ENCODE data around the gene APOBEC3H.

The APOBEC3H gene

DNA sequence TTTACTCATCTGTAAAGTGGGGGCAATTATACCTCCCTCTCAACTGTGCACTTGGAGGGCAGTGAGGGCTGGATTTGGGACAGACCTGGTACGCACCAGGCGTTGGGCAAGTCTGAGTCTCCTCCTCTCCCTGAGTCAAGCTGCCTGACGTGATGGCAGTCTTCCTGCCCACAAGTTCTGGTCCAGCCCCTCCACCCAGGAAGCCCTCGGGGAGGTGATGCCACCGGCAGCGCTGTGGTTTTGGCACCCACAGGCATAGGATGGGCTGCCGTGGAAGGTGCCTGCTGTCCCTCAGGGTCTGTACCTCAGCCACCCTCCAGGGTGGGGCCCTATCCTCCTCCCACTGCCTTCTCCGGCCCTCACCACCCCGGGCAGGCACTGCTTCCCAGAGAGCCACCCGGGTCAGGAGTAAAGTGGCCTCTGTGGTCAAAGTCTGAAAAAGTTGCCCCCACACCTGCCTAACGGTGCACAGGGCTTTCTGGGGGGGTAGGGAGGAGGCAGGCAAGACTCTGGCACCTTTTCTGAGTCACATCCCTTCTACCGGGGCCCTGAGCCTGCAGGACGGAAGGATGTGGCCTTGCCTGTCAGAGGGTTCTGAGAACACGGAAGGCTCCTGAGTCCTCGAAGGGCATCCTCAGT lies 6.5 kb upstream of the APOBEC3H start:
- H3K4me1 ChIP-seq (ENCODE audit: insufficient read depth, low read length): peaks cover 16% of the 10 kb centered on the region
- no peaks in the 10 kb centered on the region for H3K36me3 ChIP-seq (ENCODE audit: insufficient read depth, low read length)
- no peak overlapping the region for H3K9ac ChIP-seq (ENCODE audit: low read depth, low read length)
- no peaks in the 10 kb centered on the region for H3K9me3 ChIP-seq (ENCODE audit: control insufficient read depth, insufficient read depth, low read length)

DNA sequence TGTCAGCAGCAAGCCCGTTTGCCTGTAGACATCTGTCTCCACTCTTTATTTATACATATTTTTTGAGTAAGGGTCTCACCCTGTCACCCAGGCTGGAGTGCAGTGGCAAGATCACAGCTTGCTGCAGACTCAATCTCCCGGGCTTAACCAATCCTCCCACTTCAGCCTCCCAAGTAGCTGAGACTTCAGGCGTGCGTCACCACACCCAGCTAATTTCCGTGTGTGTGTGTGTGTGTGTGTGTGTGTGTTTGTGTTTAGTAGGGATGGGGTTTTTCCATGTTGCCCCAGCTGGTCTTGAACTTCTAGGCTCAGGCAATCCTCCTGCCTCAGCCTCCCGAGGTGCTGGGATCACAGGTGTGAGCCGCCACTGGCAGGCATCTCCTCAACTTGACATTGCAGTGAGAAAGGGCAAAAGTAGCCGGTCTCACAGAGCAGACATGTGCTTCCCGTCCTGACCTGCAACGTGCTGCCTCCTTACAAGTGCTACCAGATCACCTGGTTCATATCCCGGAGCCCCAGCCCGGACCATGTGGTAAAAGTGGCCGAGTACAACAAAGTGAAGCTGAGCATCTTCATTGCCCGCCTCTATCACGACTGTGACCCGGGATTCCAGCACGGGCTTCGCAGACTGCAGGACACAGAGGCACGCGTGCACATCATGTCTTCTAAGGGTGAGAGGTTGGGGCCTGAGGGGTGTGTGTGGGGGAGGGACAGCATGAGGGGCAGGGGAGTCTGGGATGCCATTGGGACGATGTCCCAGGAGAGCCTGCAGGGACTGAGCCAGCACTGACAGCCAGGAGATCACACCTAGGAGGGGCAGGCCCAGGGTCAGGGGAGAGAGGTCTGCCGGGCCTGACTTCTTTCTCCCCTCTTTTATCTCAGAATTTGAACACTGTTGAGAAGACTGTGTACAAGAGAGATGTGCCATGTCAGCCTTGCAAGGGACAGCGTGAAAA lies 5.6 kb upstream of the APOBEC3H start:
- H3K4me1 ChIP-seq (ENCODE audit: insufficient read depth, low read length): peaks cover 16% of the 10 kb centered on the region
- no peaks in the 10 kb centered on the region for H3K9me3 ChIP-seq (ENCODE audit: control insufficient read depth, insufficient read depth, low read length)
- no peak overlapping the region for H3K9ac ChIP-seq (ENCODE audit: low read depth, low read length)
- H3K36me3 ChIP-seq (ENCODE audit: insufficient read depth, low read length): no peaks in the 10 kb centered on the region

DNA sequence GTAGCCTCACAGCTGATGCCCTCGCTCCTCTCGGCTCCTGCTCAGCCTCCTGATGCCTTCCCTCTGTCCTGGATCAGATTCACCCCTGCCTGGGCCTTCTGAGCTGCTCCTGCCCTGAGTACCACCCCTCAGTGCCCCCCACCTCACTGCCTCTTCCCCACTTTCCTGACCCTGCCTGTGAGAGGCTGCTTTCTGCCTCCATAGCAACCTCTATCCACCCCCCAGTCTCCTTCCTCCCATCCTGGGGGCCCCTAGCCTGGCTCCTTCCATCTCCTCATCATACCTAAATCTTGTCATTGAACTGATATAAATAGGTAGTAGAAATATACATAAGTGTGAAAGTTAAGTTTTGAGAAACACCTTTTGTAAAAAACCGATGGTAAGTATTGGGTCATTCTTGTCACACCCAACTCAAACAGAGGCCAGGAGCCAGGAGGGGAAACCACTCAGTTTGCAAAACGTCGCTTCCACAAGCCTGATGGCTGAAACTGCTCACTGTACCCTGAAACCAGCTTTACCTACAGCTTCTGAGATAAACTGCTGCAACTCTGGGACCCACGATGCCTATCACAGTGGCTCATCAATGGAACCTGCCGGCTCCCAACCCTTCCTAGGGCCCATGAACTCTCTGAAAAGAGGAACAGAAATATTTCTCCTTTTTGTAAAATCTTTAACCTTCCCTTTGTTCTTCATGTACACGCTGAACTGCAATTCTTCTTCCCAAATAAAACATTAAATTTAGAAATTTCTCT lies 4.8 kb upstream of the APOBEC3H start:
- H3K9ac ChIP-seq (ENCODE audit: low read depth, low read length): no peak overlapping the region
- no peaks in the 10 kb centered on the region for H3K36me3 ChIP-seq (ENCODE audit: insufficient read depth, low read length)
- no peaks in the 10 kb centered on the region for H3K9me3 ChIP-seq (ENCODE audit: control insufficient read depth, insufficient read depth, low read length)
- H3K4me1 ChIP-seq (ENCODE audit: insufficient read depth, low read length): peaks cover 17% of the 10 kb centered on the region

DNA sequence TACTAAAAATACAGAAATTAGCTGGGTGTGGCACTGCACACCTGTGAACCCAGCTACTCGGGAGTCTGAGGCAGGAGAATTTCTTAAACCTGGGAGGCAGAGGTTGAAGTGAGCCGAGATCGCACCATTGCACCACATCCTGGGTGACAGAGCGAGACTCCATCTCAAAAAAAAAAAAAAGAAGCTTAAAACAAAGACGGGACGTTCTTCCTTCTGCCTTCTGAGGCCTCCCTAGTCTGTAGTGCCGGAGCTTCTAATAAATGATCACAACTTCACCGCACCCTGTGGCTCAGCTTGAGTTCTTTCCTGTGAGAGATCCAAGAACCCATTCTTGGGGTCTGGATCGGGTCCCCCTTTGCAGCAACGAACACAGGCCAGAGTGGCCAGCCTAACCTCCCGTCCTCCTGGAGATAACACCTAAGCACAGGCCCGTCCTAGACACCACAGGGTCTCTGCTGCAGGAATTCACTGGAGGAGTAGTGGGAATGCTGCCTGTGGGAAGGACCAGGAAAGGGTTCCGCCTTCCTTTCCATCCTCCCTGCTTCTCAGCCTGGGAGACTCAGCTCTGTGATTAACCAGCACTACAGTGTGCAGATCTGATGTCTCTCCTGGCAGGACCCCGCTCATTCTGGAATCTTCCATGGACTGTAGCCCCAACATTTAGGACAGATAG lies 2.2 kb upstream of the APOBEC3H start:
- Histone ChIP-seq H3K9me3 (ENCODE audit: control insufficient read depth, insufficient read depth, low read length) (no peaks in the 10 kb centered on the region), H3K4me1 (ENCODE audit: insufficient read depth, low read length) (peaks cover 19% of the 10 kb centered on the region), H3K36me3 (ENCODE audit: insufficient read depth, low read length) (no peaks in the 10 kb centered on the region), H3K9ac (ENCODE audit: low read depth, low read length) (no peak overlapping the region)

DNA sequence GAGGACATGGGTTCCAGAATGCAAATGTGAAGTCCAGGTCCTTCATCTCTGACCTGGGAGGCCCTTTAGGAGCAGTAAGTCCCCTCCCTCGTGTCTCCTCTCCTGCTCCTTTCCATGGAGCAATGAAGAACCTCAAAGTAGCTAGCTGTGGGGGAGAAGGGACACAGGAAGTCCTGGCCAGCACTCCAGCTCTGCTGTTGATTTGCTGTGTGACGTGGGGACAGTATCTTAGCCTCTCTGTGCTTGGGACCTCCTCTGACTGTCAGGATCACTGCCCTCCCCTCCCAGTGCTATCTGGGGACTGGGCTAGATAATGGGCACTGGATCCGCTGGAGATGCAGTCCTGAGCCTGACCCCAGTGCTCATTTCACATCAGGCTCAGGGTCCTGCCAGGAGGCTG lies 1.1 kb upstream of the APOBEC3H start:
- peaks cover 19% of the 10 kb centered on the region for H3K4me1 ChIP-seq (ENCODE audit: insufficient read depth, low read length)

DNA sequence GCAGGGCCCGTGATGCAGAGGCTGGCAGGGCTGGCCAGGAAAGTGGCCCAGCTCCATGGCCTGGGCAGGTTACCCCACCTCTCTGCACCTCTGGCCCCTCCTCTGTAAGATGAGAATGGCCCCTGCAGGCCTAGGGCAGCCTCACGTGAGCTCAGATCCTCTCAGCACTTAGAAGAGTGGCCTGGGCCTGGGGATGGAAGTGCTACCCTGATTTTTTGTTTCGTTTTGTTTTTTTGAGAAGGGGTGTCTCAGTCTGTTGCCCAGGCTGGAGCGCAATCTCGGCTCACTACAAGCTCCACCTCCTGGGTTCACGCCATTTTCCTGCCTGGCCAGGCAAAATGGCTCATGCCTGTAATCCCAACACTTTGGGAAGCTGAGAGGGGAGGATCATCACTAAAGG lies 982 bp downstream of the APOBEC3H start:
- no peaks in the 10 kb centered on the region for H3K9me3 ChIP-seq (ENCODE audit: control insufficient read depth, insufficient read depth, low read length)
- H3K4me1 ChIP-seq (ENCODE audit: insufficient read depth, low read length): peaks cover 24% of the 10 kb centered on the region
- no peaks in the 10 kb centered on the region for H3K36me3 ChIP-seq (ENCODE audit: insufficient read depth, low read length)
- no peak overlapping the region for H3K9ac ChIP-seq (ENCODE audit: low read depth, low read length)

More for the DNA sequence above, 1.1 kb upstream of the APOBEC3H start:
- H3K36me3 ChIP-seq (ENCODE audit: insufficient read depth, low read length): no peaks in the 10 kb centered on the region
- no peak overlapping the region for H3K9ac ChIP-seq (ENCODE audit: low read depth, low read length)
- no peaks in the 10 kb centered on the region for H3K9me3 ChIP-seq (ENCODE audit: control insufficient read depth, insufficient read depth, low read length)

DNA sequence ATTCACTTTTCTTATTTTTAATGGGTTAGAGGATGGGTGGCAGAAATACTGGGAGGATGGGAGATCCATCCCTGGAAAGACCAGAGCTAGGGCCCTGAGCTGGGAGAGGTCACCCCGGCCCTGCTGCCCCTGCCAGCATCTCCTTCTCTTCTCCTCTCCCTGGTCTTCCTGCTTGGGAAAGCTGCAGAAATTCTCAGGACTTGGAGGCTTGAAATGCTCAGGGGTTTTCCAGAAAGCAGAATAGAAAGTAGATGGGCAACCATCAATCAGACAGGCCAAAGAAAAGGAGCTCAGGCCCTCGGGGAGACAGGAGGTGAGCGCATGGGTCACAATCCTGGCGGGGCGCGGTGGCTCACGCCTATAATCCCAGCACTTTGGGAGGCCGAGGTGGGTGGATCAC lies 1.5 kb downstream of the APOBEC3H start:
- Histone ChIP-seq H3K9ac (ENCODE audit: low read depth, low read length) (no peak overlapping the region), H3K4me1 (ENCODE audit: insufficient read depth, low read length) (peaks cover 24% of the 10 kb centered on the region), H3K36me3 (ENCODE audit: insufficient read depth, low read length) (no peaks in the 10 kb centered on the region), H3K9me3 (ENCODE audit: control insufficient read depth, insufficient read depth, low read length) (no peaks in the 10 kb centered on the region)

DNA sequence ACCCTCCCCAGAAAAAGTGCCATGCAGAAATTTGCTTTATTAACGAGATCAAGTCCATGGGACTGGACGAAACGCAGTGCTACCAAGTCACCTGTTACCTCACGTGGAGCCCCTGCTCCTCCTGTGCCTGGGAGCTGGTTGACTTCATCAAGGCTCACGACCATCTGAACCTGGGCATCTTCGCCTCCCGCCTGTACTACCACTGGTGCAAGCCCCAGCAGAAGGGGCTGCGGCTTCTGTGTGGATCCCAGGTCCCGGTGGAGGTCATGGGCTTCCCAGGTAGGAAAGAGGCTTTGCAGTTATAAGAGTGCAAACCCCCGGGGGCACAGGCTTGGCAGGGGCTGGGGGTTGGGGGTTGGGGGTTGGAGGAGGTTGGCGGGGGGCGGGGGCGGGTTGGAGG lies 4.2 kb downstream of the APOBEC3H start:
- Histone ChIP-seq H3K36me3 (ENCODE audit: insufficient read depth, low read length) (no peaks in the 10 kb centered on the region), H3K9ac (ENCODE audit: low read depth, low read length) (no peak overlapping the region), H3K9me3 (ENCODE audit: control insufficient read depth, insufficient read depth, low read length) (no peaks in the 10 kb centered on the region), H3K4me1 (ENCODE audit: insufficient read depth, low read length) (peaks cover 24% of the 10 kb centered on the region)

DNA sequence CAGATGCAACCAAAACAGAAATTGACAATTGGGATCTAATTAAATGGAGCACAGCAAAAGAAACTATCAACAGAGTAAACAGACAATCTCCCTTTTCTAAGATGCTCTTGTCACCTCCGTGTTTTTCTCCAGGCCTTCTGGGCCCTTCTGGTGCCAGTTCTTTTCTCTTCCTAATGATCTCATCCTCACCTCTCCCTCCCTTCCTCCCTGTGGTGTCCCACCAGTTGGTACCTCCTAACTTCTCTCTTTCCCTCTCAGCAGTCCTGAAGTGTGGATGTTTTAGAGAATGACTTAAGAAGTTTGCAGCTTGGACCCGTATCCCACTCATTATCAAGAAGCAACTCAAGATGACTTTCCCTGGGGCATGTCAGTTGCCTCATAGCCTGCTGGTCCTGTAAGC lies 6.4 kb downstream of the APOBEC3H start:
- peaks cover 8% of the 10 kb centered on the region; the same call in 1 of the 2 replicates for H3K4me1 ChIP-seq (ENCODE audit: insufficient read depth, low read length)
- no peak overlapping the region for H3K9ac ChIP-seq (ENCODE audit: low read depth, low read length)
- no peaks in the 10 kb centered on the region for H3K36me3 ChIP-seq (ENCODE audit: insufficient read depth, low read length)
- no peaks in the 10 kb centered on the region for H3K9me3 ChIP-seq (ENCODE audit: control insufficient read depth, insufficient read depth, low read length)

DNA sequence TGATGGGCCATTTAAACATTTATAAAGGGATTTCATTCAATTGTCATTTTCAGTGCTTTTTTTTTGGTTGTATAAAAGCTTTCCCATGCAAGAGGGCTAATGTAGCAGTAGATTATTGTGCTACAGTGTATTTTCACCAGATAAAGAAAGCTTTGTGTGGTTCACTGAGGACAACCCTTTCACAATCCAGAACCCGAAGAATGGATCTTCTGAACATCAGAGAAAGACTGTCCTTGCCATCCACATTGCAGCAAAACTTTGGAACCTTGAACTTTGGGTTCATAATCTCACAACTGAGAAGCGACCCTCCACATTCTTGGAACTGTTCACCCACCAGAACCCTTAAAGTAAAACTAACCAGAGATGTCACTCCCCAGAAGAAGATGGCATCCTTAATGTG lies 9.3 kb downstream of the APOBEC3H start:
- Histone ChIP-seq H3K9ac (ENCODE audit: low read depth, low read length) (no peak overlapping the region), H3K4me1 (ENCODE audit: insufficient read depth, low read length) (peaks cover 10% of the 10 kb centered on the region), H3K36me3 (ENCODE audit: insufficient read depth, low read length) (no peaks in the 10 kb centered on the region), H3K9me3 (ENCODE audit: control insufficient read depth, insufficient read depth, low read length) (no peaks in the 10 kb centered on the region)

DNA sequence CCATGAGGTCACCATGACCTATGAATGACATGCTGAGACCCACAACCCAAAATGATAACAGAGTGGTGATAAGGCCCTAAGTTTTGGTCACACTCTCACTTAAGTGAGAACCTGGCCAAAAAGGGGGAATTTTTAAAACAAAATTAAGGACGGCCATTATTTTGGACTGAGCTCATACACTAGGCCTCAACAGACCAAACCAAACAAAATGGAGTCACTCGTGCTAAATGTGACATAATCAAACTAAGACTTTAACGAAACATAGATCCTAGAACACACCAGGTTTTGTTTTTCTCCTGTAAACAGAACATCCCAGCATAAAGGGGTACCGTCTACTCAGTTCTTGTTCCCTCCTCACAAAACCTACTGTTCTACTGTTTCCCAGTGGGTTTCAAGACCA lies 11.4 kb downstream of the APOBEC3H start:
- peaks cover 6% of the 10 kb centered on the region for H3K4me1 ChIP-seq (ENCODE audit: insufficient read depth, low read length)
- no peak overlapping the region for H3K9ac ChIP-seq (ENCODE audit: low read depth, low read length)
- no peaks in the 10 kb centered on the region for H3K36me3 ChIP-seq (ENCODE audit: insufficient read depth, low read length)
- no peaks in the 10 kb centered on the region for H3K9me3 ChIP-seq (ENCODE audit: control insufficient read depth, insufficient read depth, low read length)

DNA sequence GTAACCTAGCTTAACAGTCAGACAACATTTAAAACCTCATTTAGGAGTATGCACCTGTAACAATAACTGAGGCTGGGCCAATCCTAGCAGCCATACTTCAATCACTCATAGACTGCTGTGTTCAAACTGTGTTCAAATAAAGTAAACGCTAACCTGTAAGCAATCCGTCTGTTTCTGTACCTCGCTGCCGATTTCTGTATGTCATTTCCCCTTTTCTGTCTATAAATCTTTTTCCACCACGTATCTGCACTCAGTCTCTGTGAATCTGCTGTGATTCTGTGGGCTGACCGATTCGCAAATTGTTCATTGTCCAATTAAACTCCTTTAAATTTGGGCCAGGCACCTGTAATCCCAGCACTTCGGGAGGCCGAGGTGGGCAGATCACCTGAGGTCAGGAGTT lies 12.3 kb downstream of the APOBEC3H start:
- Histone ChIP-seq H3K36me3 (ENCODE audit: insufficient read depth, low read length) (no peaks in the 10 kb centered on the region), H3K9me3 (ENCODE audit: control insufficient read depth, insufficient read depth, low read length) (no peaks in the 10 kb centered on the region), H3K4me1 (ENCODE audit: insufficient read depth, low read length) (peaks cover 6% of the 10 kb centered on the region)

DNA sequence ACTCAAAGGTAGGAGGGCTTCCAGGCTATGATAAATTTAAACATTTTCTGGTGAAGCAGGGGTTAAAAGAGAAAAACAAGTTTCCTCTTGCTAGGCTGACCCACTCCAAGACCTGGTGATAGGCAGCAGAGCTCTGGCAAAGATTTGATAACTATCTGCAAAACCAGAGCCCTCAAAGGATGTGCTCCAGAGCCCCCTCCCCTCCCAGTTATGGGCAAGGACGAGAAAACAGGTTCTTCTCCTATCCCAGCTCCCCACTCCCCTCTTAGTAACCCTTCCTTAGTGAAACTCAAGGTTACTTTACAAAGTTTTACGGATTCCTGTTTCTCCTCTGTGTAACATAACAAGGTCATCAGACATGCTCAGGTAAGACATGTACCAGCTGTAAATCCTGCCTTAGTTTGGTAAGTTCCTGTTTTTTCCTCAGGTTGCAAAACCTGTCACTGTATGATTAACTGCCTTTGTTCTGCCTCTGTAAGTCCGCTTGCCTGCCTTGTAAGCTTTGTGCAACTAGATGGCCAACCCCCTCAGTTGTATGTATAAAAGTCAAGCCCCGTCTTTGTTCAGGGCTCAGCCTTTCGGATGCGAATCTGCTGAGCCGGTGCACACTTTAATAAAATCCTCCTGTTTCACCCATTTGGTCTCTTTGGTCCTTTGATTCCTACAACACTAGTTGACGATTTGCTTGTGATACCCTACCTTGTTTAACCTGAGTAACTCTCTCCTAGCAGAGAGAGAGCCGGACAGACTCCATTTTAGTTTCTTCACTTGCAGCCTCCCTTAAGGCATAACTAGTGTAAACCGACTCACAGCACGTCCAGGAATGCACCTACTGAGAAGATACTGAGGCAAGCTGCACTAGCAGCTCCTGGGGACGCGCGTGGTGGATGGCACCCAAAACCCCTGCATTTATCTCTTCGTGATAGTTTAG lies 13.9 kb downstream of the APOBEC3H start:
- Histone ChIP-seq H3K36me3 (ENCODE audit: insufficient read depth, low read length) (no peaks in the 10 kb centered on the region), H3K9me3 (ENCODE audit: control insufficient read depth, insufficient read depth, low read length) (no peaks in the 10 kb centered on the region), H3K9ac (ENCODE audit: low read depth, low read length) (no peak overlapping the region), H3K4me1 (ENCODE audit: insufficient read depth, low read length) (peaks cover 16% of the 10 kb centered on the region)

More for the DNA sequence above, 12.3 kb downstream of the APOBEC3H start:
- H3K9ac ChIP-seq (ENCODE audit: low read depth, low read length): no peak overlapping the region

All from ES-I3 (cell line).